H1 (cell line): ENCODE measurements around the gene CACNG4. TPM values are rescaled to one million over a fixed set of nuclear protein-coding genes. Genes with fewer than 3 reads are reported as not detected.

Source experiments
- POLR2AphosphoS5 ChIP-seq: IDR thresholded peaks from 2 replicates; pipeline ENCODE4 v1.6.1; 2011; ENCODE audit warnings: low read depth, low read length
- polyA plus RNA-seq, 7 experiments: library from polyadenylated mRNA; depleted of rRNA in 3 of 7; stranded (reverse) in 5 of 7; unstranded in 2 of 7; fragments of >200 nt in 5 of 7; fragments of 200-250 nt in 2 of 7; gene quantifications; 1 replicate in 5 of 7; 2 replicates in 1 of 7; 4 replicates in 1 of 7; pipeline versions ENCODE4 v1.2.1 to v1.2.3, GENCODE V29; 2011 to 2013; ENCODE audit warnings: missing spikeins in 2 of 7, mixed read lengths in 2 of 7
- total RNA-seq: library from RNA; stranded (reverse); fragmentation: NEBNext Ultra II Directional; extraction: Animal tissue kit (Norgen Biotek cat#: 25700); gene quantifications from 2 replicates; pipeline ENCODE4 v1.2.1, GENCODE V29; 2021
- TF ChIP-seq, protein P1 (sequence below): fragments of 300-600 bp; sonication (generic); IDR thresholded peaks from 2 replicates; pipeline ENCODE4 v1.7.1; 2012; ENCODE audit warnings: low read length, moderate library complexity, mild to moderate bottlenecking, inconsistent platforms; ENCODE audit not compliant: insufficient replicate concordance

Gene CACNG4
- total and polyA plus RNA-seq, 2 of the 8 experiments (the other 6 are each of a cell fraction or from before 2014, with no cell fraction given): 3.6 to 5.6 TPM

DNA sequence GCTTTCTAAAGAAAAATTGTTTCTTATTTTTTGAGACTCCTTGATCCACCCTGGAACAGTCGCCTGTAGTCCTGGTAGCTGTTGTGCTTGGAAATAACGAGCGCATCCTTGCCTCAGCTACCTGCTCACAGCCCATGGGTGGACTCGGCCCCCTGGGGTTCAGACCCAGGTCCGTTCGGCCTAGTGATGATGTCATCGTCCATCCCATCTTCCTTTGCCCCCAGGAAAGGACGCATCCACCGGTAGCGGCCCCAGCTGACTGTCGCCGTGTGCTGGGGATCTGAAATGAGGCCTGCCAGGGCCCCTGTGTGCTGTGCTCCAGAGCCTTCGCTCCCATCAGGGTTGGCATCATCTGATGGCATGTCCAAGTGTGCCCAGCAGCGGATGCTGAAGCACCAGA is 67.9 kb downstream of the CACNG4 start (continued):
- TF ChIP-seq, protein P1, sequence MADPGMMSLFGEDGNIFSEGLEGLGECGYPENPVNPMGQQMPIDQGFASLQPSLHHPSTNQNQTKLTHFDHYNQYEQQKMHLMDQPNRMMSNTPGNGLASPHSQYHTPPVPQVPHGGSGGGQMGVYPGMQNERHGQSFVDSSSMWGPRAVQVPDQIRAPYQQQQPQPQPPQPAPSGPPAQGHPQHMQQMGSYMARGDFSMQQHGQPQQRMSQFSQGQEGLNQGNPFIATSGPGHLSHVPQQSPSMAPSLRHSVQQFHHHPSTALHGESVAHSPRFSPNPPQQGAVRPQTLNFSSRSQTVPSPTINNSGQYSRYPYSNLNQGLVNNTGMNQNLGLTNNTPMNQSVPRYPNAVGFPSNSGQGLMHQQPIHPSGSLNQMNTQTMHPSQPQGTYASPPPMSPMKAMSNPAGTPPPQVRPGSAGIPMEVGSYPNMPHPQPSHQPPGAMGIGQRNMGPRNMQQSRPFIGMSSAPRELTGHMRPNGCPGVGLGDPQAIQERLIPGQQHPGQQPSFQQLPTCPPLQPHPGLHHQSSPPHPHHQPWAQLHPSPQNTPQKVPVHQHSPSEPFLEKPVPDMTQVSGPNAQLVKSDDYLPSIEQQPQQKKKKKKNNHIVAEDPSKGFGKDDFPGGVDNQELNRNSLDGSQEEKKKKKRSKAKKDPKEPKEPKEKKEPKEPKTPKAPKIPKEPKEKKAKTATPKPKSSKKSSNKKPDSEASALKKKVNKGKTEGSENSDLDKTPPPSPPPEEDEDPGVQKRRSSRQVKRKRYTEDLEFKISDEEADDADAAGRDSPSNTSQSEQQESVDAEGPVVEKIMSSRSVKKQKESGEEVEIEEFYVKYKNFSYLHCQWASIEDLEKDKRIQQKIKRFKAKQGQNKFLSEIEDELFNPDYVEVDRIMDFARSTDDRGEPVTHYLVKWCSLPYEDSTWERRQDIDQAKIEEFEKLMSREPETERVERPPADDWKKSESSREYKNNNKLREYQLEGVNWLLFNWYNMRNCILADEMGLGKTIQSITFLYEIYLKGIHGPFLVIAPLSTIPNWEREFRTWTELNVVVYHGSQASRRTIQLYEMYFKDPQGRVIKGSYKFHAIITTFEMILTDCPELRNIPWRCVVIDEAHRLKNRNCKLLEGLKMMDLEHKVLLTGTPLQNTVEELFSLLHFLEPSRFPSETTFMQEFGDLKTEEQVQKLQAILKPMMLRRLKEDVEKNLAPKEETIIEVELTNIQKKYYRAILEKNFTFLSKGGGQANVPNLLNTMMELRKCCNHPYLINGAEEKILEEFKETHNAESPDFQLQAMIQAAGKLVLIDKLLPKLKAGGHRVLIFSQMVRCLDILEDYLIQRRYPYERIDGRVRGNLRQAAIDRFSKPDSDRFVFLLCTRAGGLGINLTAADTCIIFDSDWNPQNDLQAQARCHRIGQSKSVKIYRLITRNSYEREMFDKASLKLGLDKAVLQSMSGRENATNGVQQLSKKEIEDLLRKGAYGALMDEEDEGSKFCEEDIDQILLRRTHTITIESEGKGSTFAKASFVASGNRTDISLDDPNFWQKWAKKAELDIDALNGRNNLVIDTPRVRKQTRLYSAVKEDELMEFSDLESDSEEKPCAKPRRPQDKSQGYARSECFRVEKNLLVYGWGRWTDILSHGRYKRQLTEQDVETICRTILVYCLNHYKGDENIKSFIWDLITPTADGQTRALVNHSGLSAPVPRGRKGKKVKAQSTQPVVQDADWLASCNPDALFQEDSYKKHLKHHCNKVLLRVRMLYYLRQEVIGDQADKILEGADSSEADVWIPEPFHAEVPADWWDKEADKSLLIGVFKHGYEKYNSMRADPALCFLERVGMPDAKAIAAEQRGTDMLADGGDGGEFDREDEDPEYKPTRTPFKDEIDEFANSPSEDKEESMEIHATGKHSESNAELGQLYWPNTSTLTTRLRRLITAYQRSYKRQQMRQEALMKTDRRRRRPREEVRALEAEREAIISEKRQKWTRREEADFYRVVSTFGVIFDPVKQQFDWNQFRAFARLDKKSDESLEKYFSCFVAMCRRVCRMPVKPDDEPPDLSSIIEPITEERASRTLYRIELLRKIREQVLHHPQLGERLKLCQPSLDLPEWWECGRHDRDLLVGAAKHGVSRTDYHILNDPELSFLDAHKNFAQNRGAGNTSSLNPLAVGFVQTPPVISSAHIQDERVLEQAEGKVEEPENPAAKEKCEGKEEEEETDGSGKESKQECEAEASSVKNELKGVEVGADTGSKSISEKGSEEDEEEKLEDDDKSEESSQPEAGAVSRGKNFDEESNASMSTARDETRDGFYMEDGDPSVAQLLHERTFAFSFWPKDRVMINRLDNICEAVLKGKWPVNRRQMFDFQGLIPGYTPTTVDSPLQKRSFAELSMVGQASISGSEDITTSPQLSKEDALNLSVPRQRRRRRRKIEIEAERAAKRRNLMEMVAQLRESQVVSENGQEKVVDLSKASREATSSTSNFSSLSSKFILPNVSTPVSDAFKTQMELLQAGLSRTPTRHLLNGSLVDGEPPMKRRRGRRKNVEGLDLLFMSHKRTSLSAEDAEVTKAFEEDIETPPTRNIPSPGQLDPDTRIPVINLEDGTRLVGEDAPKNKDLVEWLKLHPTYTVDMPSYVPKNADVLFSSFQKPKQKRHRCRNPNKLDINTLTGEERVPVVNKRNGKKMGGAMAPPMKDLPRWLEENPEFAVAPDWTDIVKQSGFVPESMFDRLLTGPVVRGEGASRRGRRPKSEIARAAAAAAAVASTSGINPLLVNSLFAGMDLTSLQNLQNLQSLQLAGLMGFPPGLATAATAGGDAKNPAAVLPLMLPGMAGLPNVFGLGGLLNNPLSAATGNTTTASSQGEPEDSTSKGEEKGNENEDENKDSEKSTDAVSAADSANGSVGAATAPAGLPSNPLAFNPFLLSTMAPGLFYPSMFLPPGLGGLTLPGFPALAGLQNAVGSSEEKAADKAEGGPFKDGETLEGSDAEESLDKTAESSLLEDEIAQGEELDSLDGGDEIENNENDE: no peak
- TF ChIP-seq POLR2AphosphoS5: no peak
